IgD-negative memory B cell (primary cell): ENCODE data around the gene RBCK1. TPM values are rescaled to one million over a fixed set of nuclear protein-coding genes. Genes with fewer than 3 reads are reported as not detected.
"Not testable (repeated sequence)": the region's sequence is repeated elsewhere in the genome, so short reads cannot be mapped to it uniquely, and the experiment has no call there.

Source experiments
- H3K27ac Mint-ChIP-seq, 3 donors: one replicate each; pipeline ENCODE4 v1.8.0; 2020 to 2022; ENCODE audit warnings: mild to moderate bottlenecking in 3 of 3, mixed read lengths in 3 of 3, moderate library complexity in 1 of 3
- H3K27me3 Mint-ChIP-seq: one replicate; pipeline ENCODE4 v1.8.0; 2021; ENCODE audit warnings: mixed read lengths
- H3K36me3 Mint-ChIP-seq: one replicate; pipeline ENCODE4 v1.8.0; 2020; ENCODE audit warnings: mild to moderate bottlenecking, mixed read lengths
- H3K4me1 Mint-ChIP-seq, 3 donors: one replicate each; pipeline ENCODE4 v1.8.0; 2020 to 2022; ENCODE audit warnings: mixed read lengths in 3 of 3, mild to moderate bottlenecking in 1 of 3
- H3K4me3 Mint-ChIP-seq, 4 donors: one replicate each; pipeline ENCODE4 v1.8.0; 2020 to 2022; ENCODE audit warnings: mild to moderate bottlenecking in 4 of 4, mixed read lengths in 4 of 4, moderate library complexity in 3 of 4
- H3K9me3 Mint-ChIP-seq, 3 donors: one replicate each; pipeline ENCODE4 v1.8.0; 2020 to 2021; ENCODE audit warnings: mixed read lengths in 3 of 3, mild to moderate bottlenecking in 1 of 3
- polyA plus RNA-seq: library from polyadenylated mRNA; unstranded; fragments of 300-500 nt; fragmentation: Illumina TruSeq; gene quantifications from one replicate; pipeline ENCODE4 v1.2.3, GENCODE V29; 2021

RBCK1 gene
- polyA plus RNA-seq, 1 donor from 2014 or later: 107 TPM

DNA sequence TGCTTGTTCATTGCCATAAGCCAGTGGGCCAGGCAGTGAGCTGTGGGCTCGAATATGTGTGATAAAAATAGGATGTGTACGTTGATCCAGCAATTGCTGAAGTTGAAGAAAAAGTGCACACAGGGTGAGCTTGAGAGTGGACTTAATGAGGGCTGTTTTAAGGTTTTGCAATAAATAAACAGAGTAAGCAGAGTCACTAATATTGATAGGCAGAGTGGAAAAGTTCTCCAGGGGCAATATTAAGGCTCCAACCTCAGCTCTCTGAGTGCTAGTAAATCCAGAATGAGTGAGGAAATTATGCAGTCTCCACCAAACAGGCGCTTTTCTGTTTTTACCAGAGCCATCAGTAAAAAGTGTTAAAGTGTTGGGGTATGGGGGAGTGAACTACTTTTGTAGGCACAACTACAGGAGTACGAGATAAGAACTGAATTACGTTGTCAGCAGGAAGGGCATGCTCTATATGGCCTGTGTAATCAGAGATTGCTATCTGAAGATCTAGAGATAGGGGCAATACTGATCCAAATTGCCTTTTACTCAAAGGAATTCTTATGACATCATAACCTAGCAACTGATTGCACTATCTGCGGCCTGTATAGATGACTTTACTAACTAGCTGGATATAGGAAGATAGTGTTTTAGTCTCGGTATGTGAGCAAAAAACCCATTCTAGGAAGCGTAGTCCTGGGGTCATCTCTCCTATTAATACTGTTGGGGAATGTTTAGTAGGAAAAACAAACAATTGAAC, 61.8 kb downstream of the RBCK1 start:
- Mint-ChIP-seq H3K4me1 (peaks cover 5 to 7% (median 6%) of the 10 kb centered on the region in 3 donors), H3K4me3 (peak overlapping the region in 1 of 4 donors; percentile 52), H3K27ac (no peak overlapping the region), H3K9me3 (peaks cover 3 to 8% (median 6%) of the 10 kb centered on the region in 3 donors), H3K36me3 (no peaks in the 10 kb centered on the region), H3K27me3 (peaks cover 4% of the 10 kb centered on the region)

- Mint-ChIP-seq H3K27ac (no peak overlapping the region), H3K9me3 (peaks cover 3 to 8% (median 5%) of the 10 kb centered on the region in 3 donors), H3K4me1 (peaks cover 0 to 7% (median 6%) of the 10 kb centered on the region in 3 donors), H3K27me3 (peaks cover 2% of the 10 kb centered on the region), H3K4me3 (no peak overlapping the region), H3K36me3 (no peaks in the 10 kb centered on the region)
Observed at GRCh38 chr20:472137-472846, 64.2 kb downstream of the RBCK1 start.

- Mint-ChIP-seq H3K27me3 (peaks cover 2% of the 10 kb centered on the region), H3K4me3 (no peak overlapping the region), H3K36me3 (no peaks in the 10 kb centered on the region), H3K4me1 (peaks cover 0 to 7% (median 6%) of the 10 kb centered on the region in 3 donors), H3K9me3 (peaks cover 3 to 8% (median 4%) of the 10 kb centered on the region in 3 donors), H3K27ac (no peak overlapping the region)
Observed at GRCh38 chr20:472889-473292, 64.8 kb downstream of the RBCK1 start.

- Mint-ChIP-seq H3K27me3 (no peaks in the 10 kb centered on the region), H3K27ac (no peak overlapping the region), H3K9me3 (peaks cover 0 to 8% (median 3%) of the 10 kb centered on the region in 3 donors), H3K36me3 (no peaks in the 10 kb centered on the region), H3K4me1 (peaks cover 0 to 11% (median 11%) of the 10 kb centered on the region in 3 donors), H3K4me3 (no peak overlapping the region)
Observed at GRCh38 chr20:474581-474980, 66.5 kb downstream of the RBCK1 start.

DNA sequence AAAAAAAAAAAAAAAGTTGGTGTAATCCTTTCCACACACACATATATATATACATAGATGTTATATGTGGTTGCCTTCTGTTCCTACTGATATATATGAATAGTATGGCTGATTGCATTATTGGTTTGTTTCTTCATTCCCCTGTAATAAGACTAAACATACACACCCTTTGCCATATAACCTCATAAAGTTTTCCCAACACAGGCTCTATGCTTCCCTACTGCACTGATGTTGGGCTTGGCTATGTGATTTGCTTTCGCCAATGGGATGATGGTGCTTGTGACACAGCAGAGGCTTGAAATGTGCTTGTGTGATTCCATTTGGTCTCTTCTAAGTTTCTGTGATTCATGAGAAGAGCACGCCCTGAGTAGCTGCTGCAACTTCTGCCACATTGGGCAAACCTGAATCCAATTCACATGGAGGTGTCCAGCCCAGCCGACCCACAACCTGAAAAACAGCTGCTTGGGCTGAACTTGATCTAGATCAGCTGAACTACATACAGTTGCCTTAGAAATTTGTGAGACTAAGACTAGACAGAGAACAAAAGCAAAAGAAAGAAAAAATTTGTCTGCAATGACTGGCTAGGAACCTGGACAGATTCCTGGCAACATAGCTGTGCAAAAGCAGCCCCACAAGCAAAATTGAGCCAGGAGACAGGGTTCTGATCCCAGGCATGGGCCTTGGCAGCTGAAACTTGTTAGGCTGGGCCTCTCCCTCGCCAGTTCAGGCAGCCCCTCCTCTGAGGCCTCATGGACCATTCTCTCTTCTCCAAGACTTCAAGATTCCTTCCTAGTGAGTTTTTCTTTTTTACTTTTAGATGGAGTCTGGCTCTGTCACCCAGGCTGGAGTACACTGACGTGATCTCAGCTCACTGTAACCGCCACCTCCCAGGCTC, 67.6 kb downstream of the RBCK1 start:
- peaks cover 0 to under 1% (median 0%) of the 10 kb centered on the region in 3 donors for H3K9me3 Mint-ChIP-seq
- H3K27ac Mint-ChIP-seq: peak overlapping the region in 1 of 3 donors; percentile 20
- no peaks in the 10 kb centered on the region for H3K36me3 Mint-ChIP-seq
- no peaks in the 10 kb centered on the region for H3K27me3 Mint-ChIP-seq
- no peak overlapping the region for H3K4me3 Mint-ChIP-seq
- H3K4me1 Mint-ChIP-seq: peaks cover 0 to 11% (median 11%) of the 10 kb centered on the region in 3 donors

- not testable (repeated sequence) for H3K4me3 Mint-ChIP-seq, H3K27me3 Mint-ChIP-seq, H3K9me3 Mint-ChIP-seq, H3K27ac Mint-ChIP-seq, H3K36me3 Mint-ChIP-seq
- peaks cover 0 to 11% (median 11%) of the 10 kb centered on the region in 3 donors for H3K4me1 Mint-ChIP-seq
Observed at GRCh38 chr20:476561-477249, 68.6 kb downstream of the RBCK1 start.

GRCh38 chr20:478010-478948, 70.2 kb downstream of the RBCK1 start:
- no peaks in the 10 kb centered on the region for H3K27me3 Mint-ChIP-seq
- no peaks in the 10 kb centered on the region for H3K9me3 Mint-ChIP-seq
- H3K27ac Mint-ChIP-seq: peak overlapping the region in 1 of 3 donors; percentile 36
- H3K36me3 Mint-ChIP-seq: no peaks in the 10 kb centered on the region
- peaks cover 0 to 8% (median 6%) of the 10 kb centered on the region in 3 donors for H3K4me1 Mint-ChIP-seq
- H3K4me3 Mint-ChIP-seq: no peak overlapping the region

DNA sequence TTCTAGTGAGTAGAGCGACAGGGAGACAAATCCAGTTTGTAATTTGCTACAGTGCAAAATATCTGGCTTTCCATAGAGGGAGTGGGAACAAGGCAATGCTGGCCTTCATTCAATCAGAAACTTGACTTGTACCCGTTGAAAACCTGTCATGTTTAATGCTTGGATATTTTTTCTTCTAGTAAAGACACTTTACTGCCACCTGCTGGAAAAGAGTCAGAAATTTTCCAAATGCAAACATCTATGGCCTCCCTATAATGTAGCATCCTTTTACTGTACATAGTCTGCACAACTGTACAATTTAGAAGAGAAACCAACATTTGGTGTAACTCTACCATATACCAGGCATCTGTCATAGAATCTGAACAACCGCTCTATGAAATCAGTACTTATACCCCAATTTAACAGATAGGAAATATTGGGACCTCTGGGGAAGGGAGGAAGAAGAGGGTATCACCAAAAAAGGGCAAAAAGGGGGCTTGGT, 70.9 kb downstream of the RBCK1 start:
- Mint-ChIP-seq H3K36me3 (no peaks in the 10 kb centered on the region), H3K27ac (peak overlapping the region in 1 of 3 donors; percentile 1), H3K27me3 (no peaks in the 10 kb centered on the region), H3K9me3 (no peaks in the 10 kb centered on the region), H3K4me1 (peaks cover 0 to 5% (median 4%) of the 10 kb centered on the region in 3 donors), H3K4me3 (no peak overlapping the region)

DNA sequence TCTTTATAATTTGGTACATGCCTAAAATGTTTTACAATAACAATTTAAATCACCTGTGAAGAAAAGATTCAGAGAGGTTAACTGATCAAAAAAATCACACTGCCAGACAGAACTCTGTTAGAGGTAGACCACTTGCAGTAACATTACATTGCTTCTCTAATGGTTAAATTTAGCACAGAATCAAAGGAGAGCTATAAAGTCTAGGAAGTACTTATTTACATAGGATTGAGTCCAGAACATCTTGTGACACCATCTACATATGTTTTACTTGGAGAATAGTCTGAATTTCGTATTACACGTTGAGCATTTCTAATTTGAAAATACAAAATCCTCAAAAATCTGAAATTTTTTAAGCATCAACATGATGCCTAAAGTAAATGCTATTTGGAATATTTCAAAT, 71.4 kb downstream of the RBCK1 start:
- Mint-ChIP-seq H3K36me3 (no peaks in the 10 kb centered on the region), H3K27ac (peak overlapping the region in 1 of 3 donors; percentile 17), H3K4me3 (no peak overlapping the region), H3K4me1 (peaks cover 0 to 5% (median 4%) of the 10 kb centered on the region in 3 donors), H3K9me3 (no peaks in the 10 kb centered on the region), H3K27me3 (no peaks in the 10 kb centered on the region)

DNA sequence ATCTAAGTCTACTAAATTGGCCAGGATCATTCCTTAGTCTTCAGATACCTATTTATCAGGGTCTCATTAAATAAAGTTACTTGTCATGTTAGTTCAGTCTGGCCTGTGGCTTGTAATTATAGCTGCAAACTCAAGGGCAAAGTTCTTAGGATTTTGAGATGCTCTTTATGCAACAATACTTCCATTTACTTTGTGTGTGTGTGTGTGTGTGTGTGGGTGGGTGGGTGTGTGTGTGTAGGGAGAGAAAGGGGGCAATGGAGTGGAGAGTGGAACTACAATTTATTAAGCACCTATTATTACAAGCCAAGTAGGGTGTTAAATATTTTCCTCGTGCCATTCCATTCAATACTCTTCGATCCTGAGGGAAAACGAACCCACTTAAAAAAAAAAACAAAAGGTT, 71.9 kb downstream of the RBCK1 start:
- peaks cover 0 to 5% (median 4%) of the 10 kb centered on the region in 3 donors for H3K4me1 Mint-ChIP-seq
- no peaks in the 10 kb centered on the region for H3K36me3 Mint-ChIP-seq
- H3K27ac Mint-ChIP-seq: peak overlapping the region in 2 of 3 donors; percentile 17 to 65
- H3K27me3 Mint-ChIP-seq: no peaks in the 10 kb centered on the region
- no peaks in the 10 kb centered on the region for H3K9me3 Mint-ChIP-seq
- H3K4me3 Mint-ChIP-seq: no peak overlapping the region

- no peak overlapping the region for H3K4me3 Mint-ChIP-seq
- H3K36me3 Mint-ChIP-seq: no peaks in the 10 kb centered on the region
- no peaks in the 10 kb centered on the region for H3K9me3 Mint-ChIP-seq
- H3K4me1 Mint-ChIP-seq: peaks cover 0 to 5% (median 4%) of the 10 kb centered on the region in 3 donors
- H3K27ac Mint-ChIP-seq: peak overlapping the region in 1 of 3 donors; percentile 65
- no peaks in the 10 kb centered on the region for H3K27me3 Mint-ChIP-seq
Observed at GRCh38 chr20:481167-481566, 73.1 kb downstream of the RBCK1 start.
